GM13976 (cell line): ENCODE results near the gene NTM.
"Not testable (repeated sequence)": the region's sequence is repeated elsewhere in the genome, so short reads cannot be mapped to it uniquely, and the experiment has no call there.

Source experiments
- DNase-seq: peaks from one replicate; pipeline ENCODE4 v3.0.0; 2012; ENCODE audit warnings: low spot score
- in situ Hi-C: fragments of 300-500 bp; cut with MboI; formaldehyde crosslinking; loops from one replicate; pipeline ENCODE4 v1.12.0; 2022; ENCODE audit warnings: low sequenced_read_pairs, mixed read lengths, inconsistent platforms; ENCODE audit not compliant: unreplicated experiment
- TF ChIP-seq, protein P1 (sequence below): IDR thresholded peaks from 2 replicates; pipeline ENCODE4 v1.5.1; 2012; ENCODE audit warnings: borderline replicate concordance, mild to moderate bottlenecking; ENCODE audit not compliant: insufficient read depth; ENCODE audit errors: extremely low read depth, missing control alignments, control extremely low read depth

The NTM gene

GRCh38 chr11:131677828-131678470, 307.5 kb downstream of the NTM start:
- in situ Hi-C loops: loop anchor here (10.0 kb wide), 1 partner anchor 93 kb away; no protein-coding TSS in a partner anchor

GRCh38 chr11:131678658-131679340, 308.4 kb downstream of the NTM start:
- no peak for DNase-seq
- in situ Hi-C loops: loop anchor here (10.0 kb wide), 1 partner anchor 94 kb away; no protein-coding TSS in a partner anchor
- TF ChIP-seq, protein P1, sequence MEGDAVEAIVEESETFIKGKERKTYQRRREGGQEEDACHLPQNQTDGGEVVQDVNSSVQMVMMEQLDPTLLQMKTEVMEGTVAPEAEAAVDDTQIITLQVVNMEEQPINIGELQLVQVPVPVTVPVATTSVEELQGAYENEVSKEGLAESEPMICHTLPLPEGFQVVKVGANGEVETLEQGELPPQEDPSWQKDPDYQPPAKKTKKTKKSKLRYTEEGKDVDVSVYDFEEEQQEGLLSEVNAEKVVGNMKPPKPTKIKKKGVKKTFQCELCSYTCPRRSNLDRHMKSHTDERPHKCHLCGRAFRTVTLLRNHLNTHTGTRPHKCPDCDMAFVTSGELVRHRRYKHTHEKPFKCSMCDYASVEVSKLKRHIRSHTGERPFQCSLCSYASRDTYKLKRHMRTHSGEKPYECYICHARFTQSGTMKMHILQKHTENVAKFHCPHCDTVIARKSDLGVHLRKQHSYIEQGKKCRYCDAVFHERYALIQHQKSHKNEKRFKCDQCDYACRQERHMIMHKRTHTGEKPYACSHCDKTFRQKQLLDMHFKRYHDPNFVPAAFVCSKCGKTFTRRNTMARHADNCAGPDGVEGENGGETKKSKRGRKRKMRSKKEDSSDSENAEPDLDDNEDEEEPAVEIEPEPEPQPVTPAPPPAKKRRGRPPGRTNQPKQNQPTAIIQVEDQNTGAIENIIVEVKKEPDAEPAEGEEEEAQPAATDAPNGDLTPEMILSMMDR: no peak

More at GRCh38 chr11:131677828-131678470, 307.5 kb downstream of the NTM start:
- DNase-seq: no peak
- TF ChIP-seq, protein P1: no peak

DNA sequence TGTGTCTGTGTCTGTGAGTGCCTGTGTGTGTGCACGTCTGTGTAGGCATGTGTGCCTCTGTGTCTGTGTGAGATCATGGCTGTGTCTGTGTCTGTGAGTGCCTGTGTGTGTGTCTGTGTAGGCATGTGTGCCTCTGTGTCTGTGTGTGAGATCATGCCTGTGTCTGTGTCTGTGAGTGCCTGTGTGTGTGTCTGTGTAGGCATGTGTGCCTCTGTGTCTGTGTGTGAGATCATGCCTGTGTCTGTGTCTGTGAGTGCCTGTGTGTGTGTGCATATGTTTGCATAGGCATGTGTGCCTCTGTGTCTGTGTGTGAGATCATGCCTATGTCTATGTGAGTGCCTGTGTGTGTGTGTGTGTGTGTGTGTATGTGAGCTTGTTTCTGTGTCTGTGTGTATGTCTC, 310.0 kb downstream of the NTM start:
- DNase-seq, in situ Hi-C loops: not testable (repeated sequence)

GRCh38 chr11:131681920-131682319, 311.5 kb downstream of the NTM start:
- no peak for DNase-seq
- in situ Hi-C loops: no loop called here
- TF ChIP-seq, protein P1: no peak

- TF ChIP-seq, protein P1: no peak
- no peak for DNase-seq
- in situ Hi-C loops: no loop called here
These were observed 312.1 kb downstream of the NTM start for GRCh38 chr11:131682373-131683015.

GRCh38 chr11:131683131-131683530, 312.7 kb downstream of the NTM start:
- in situ Hi-C loops: no loop called here
- DNase-seq: no peak
- TF ChIP-seq, protein P1: no peak

DNA sequence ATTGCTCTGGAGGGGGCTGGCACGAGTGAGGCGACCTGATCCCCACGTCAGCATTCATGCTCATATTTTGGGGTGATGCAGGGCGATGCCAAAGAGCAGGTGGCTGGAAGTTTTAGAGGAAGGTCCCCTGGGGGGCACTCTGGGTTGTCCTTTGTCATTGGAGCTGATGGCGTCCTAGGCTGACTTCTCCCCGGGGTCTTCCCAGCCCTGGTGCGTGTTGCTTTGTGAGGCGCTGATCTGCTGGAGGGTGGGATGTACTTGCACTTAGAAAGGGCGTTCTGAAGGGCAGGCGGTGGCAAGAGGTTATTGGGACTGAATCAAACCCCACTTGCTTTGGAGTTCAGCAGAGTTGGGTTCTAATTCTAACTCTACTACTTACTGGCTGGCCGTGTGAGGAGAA, 313.3 kb downstream of the NTM start:
- in situ Hi-C loops: no loop called here
- TF ChIP-seq, protein P1: no peak
- DNase-seq: no peak
